Adrenal gland (tissue), 12 donors: Measurements from ENCODE around the gene PTRH2. TPM values are rescaled to one million over a fixed set of nuclear protein-coding genes. Genes with fewer than 3 reads are reported as not detected.
A peak's percentile ranks its signal among the peaks of the same experiment; 100 is the strongest.

ENCODE experiments used
- DNase-seq, 7 donors: peaks; one replicate each; pipeline ENCODE4 v3.0.0-alpha.2; 2019 to 2020
- H3K27ac ChIP-seq, 5 donors: fragments of 200-600 bp; sonication (generic) in 4 of 5; 1 replicate in 3 of 5; 2 replicates in 2 of 5; pipeline versions ENCODE4 v1.5.1 to v1.8.0; 2016 to 2020; ENCODE audit warnings: mild to moderate bottlenecking in 1 of 5
- H3K27me3 ChIP-seq: fragments of 200-600 bp; 2 replicates; pipeline ENCODE4 v1.8.0; 2021
- H3K36me3 ChIP-seq, 2 donors: fragments of 200-600 bp; replicated peaks in 1 of 2; 1 replicate in 1 of 2; 2 replicates in 1 of 2; pipeline versions ENCODE4 v1.5.1 to v1.8.0; 2018 to 2022
- H3K4me1 ChIP-seq, 2 donors: fragments of 200-600 bp; replicated peaks in 1 of 2; 1 replicate in 1 of 2; 2 replicates in 1 of 2; pipeline versions ENCODE4 v1.5.1 to v1.8.0; 2018 to 2021
- H3K4me3 ChIP-seq, 4 donors: fragments of 200-600 bp; sonication (generic) in 3 of 4; one replicate each; pipeline ENCODE4 v1.5.1; 2016 to 2018
- H3K9me3 ChIP-seq, 3 donors: fragments of 200-600 bp; sonication (generic) in 1 of 3; replicated peaks in 1 of 3; 1 replicate in 2 of 3; 2 replicates in 1 of 3; pipeline versions ENCODE4 v1.5.1 to v1.8.0; 2016 to 2021
- CTCF ChIP-seq, 6 experiments: fragments of 450-650 bp in 4 of 6; fragments of 200-600 bp in 2 of 6; sonication (generic) in 1 of 6; IDR thresholded peaks; 1 replicate in 5 of 6; 2 replicates in 1 of 6; pipeline versions ENCODE4 v1.5.1 to v1.8.0; 2016 to 2021; ENCODE audit warnings: antibody characterized with exemption in 6 of 6, mild to moderate bottlenecking in 2 of 6, moderate library complexity in 1 of 6
- POLR2A ChIP-seq, 2 donors: fragments of 450-650 bp; IDR thresholded peaks; one replicate each; pipeline ENCODE4 v1.6.1; 2017; ENCODE audit warnings: antibody characterized with exemption in 2 of 2, mild to moderate bottlenecking in 2 of 2, moderate library complexity in 1 of 2
- WGBS, 4 donors: extraction: QIAGEN DNeasy Blood & Tissue Kit in 2 of 4; methylation state at CpG; one replicate each; pipeline versions ENCODE4 v1.1.5 to v1.1.7; 2013 to 2017; 5-methylcytosine and 5-hydroxymethylcytosine counted together
- intact Hi-C, 2 donors: fragments of 100-400 bp; cut with DNase I; formaldehyde crosslinking; loops; one replicate each; pipeline versions ENCODE4 v1.14.1 to v1.15.0; 2022 to 2023
- polyA plus RNA-seq, 3 donors: library from polyadenylated mRNA; stranded (reverse); fragments of 200-250 nt in 2 of 3; fragments of 350-450 nt in 1 of 3; fragmentation: Illumina TruSeq in 1 of 3; extraction: RNeasy Lipid Tissue Mini Kit (QIAGEN cat#74804) in 1 of 3; gene quantifications; one replicate each; pipeline ENCODE4 v1.2.3, GENCODE V29; 2013 to 2014
- total RNA-seq, 9 donors: library from RNA; depleted of rRNA in 4 of 9; stranded (reverse); fragments of >200 nt in 4 of 9; fragments of 120-200 nt in 1 of 9; fragmentation: NEBNext Ultra II Directional in 1 of 9; extraction: Animal tissue kit (Norgen Biotek cat#: 25700) in 1 of 9; gene quantifications; one replicate each; pipeline versions ENCODE4 v1.1.0 to v1.2.4, GENCODE V29; 2013 to 2023
- donor health status: healthy with polysubstance abuse.
- donor health status: Bipolar disorder and iron deficiency.
- donor health status: DM: yes; HTN: yes; CAD: no.
- donor health status: DM: no; HTN: no; CAD: no.
- donor health status: DM: no; HTN: no; CAD: no.
- donor health status: DM: yes; HTN: yes; CAD: no.

Gene PTRH2
- total and polyA plus RNA-seq, 12 donors: 17.9 to 96.7 (median 30.4) TPM

- Histone ChIP-seq H3K27me3 (no peaks in the 10 kb centered on the region), H3K9me3 (no peaks in the 10 kb centered on the region), H3K36me3 (no peaks in the 10 kb centered on the region), H3K27ac (peak overlapping the region; percentile 37 to 86 (median 58)), H3K4me1 (peaks cover 22 to 43% of the 10 kb centered on the region in 2 donors), H3K4me3 (no peak overlapping the region)
- intact Hi-C loops: no loop called here
- TF ChIP-seq CTCF (IDR thresholded peaks at IDR 0.05) (no peak), POLR2A (IDR thresholded peaks at IDR 0.05) (no peak)
- peak in 2 of 7 donors; percentile 50 to 52 for DNase-seq
Measured at GRCh38 chr17:59754552-59754951, 47.3 kb upstream of the PTRH2 start.

- no peaks in the 10 kb centered on the region for H3K36me3 ChIP-seq
- 23 to 28% (median 26%) methylated on average over 3 of the region's 3 CpGs for WGBS, 4 donors
- H3K4me1 ChIP-seq: peaks cover 22 to 43% of the 10 kb centered on the region in 2 donors
- peak in 1 of 7 donors; percentile 47 for DNase-seq
- H3K4me3 ChIP-seq: peak overlapping the region in 1 of 4 donors; percentile 21
- H3K27ac ChIP-seq: peak overlapping the region; percentile 37 to 86 (median 58)
- intact Hi-C loops: no loop called here
- peak; percentile 60 to 83 (median 79) for TF ChIP-seq CTCF (IDR thresholded peaks at IDR 0.05)
- TF ChIP-seq POLR2A (IDR thresholded peaks at IDR 0.05): no peak
- H3K27me3 ChIP-seq: no peaks in the 10 kb centered on the region
- no peaks in the 10 kb centered on the region for H3K9me3 ChIP-seq
Measured at GRCh38 chr17:59753522-59754467, 46.6 kb upstream of the PTRH2 start.

- no peak overlapping the region for H3K4me3 ChIP-seq
- DNase-seq: no peak
- H3K9me3 ChIP-seq: no peaks in the 10 kb centered on the region
- intact Hi-C loops: no loop called here
- TF ChIP-seq POLR2A (IDR thresholded peaks at IDR 0.05) (no peak), CTCF (IDR thresholded peaks at IDR 0.05) (no peak)
- H3K27ac ChIP-seq: peak overlapping the region in 1 of 5 donors; percentile 78
- no peaks in the 10 kb centered on the region for H3K27me3 ChIP-seq
- peaks cover 22 to 41% of the 10 kb centered on the region in 2 donors for H3K4me1 ChIP-seq
- WGBS, 4 donors: 77 to 88% (median 81%) methylated on average over 6 to 7 of the region's 7 CpGs
- H3K36me3 ChIP-seq: no peaks in the 10 kb centered on the region
Measured at GRCh38 chr17:59752922-59753321, 45.7 kb upstream of the PTRH2 start.

GRCh38 chr17:59752446-59752845 lies 45.2 kb upstream of the PTRH2 start:
- no peaks in the 10 kb centered on the region for H3K27me3 ChIP-seq
- no peak for DNase-seq
- no peaks in the 10 kb centered on the region for H3K36me3 ChIP-seq
- peaks cover 22 to 36% of the 10 kb centered on the region in 2 donors for H3K4me1 ChIP-seq
- H3K4me3 ChIP-seq: no peak overlapping the region
- intact Hi-C loops: no loop called here
- no peak for TF ChIP-seq POLR2A (IDR thresholded peaks at IDR 0.05)
- no peaks in the 10 kb centered on the region for H3K9me3 ChIP-seq
- no peak overlapping the region for H3K27ac ChIP-seq
